Activated CD8-positive, alpha-beta memory T cell treated with anti-CD3 and anti-CD28 coated beads, Interleukin-2, amount 50 U/mL, for 24 hours (primary cell): ENCODE results near the gene EML4.

Experiments
- DNase-seq: peaks from one replicate; pipeline ENCODE4 v3.0.0-alpha.2; 2020; ENCODE audit errors: extremely low read depth

EML4 gene

GRCh38 chr2:42225573-42225972 is 56.4 kb downstream of the EML4 start:
- no peak for DNase-seq

GRCh38 chr2:42227491-42227890 is 58.3 kb downstream of the EML4 start:
- DNase-seq: no peak

- no peak for DNase-seq
Observed at GRCh38 chr2:42228101-42228500, 58.9 kb downstream of the EML4 start.

GRCh38 chr2:42229949-42230348 is 60.8 kb downstream of the EML4 start:
- no peak for DNase-seq

GRCh38 chr2:42230891-42231290 is 61.7 kb downstream of the EML4 start:
- no peak for DNase-seq

GRCh38 chr2:42232024-42232423 is 62.9 kb downstream of the EML4 start:
- DNase-seq: no peak

- DNase-seq: no peak
Observed at GRCh38 chr2:42233976-42234441, 64.9 kb downstream of the EML4 start.

GRCh38 chr2:42236911-42237310 is 67.8 kb downstream of the EML4 start:
- no peak for DNase-seq

GRCh38 chr2:42238644-42239288 is 69.6 kb downstream of the EML4 start:
- peak; percentile 2 for DNase-seq

GRCh38 chr2:42239289-42239661 is 70.1 kb downstream of the EML4 start:
- DNase-seq: no peak

GRCh38 chr2:42239811-42240210 is 70.7 kb downstream of the EML4 start:
- DNase-seq: no peak

GRCh38 chr2:42241517-42241916 is 72.4 kb downstream of the EML4 start:
- no peak for DNase-seq

GRCh38 chr2:42243297-42243696 is 74.1 kb downstream of the EML4 start:
- no peak for DNase-seq

GRCh38 chr2:42244520-42244919 is 75.4 kb downstream of the EML4 start:
- no peak for DNase-seq

GRCh38 chr2:42245396-42245795 is 76.2 kb downstream of the EML4 start:
- DNase-seq: no peak

- DNase-seq: no peak
Observed at GRCh38 chr2:42246562-42246961, 77.4 kb downstream of the EML4 start.

GRCh38 chr2:42248846-42249245 is 79.7 kb downstream of the EML4 start:
- no peak for DNase-seq

- no peak for DNase-seq
Observed at GRCh38 chr2:42249284-42249683, 80.1 kb downstream of the EML4 start.

- no peak for DNase-seq
Observed at GRCh38 chr2:42249887-42250286, 80.7 kb downstream of the EML4 start.

- no peak for DNase-seq
Observed at GRCh38 chr2:42250925-42251324, 81.8 kb downstream of the EML4 start.

GRCh38 chr2:42252464-42252863 is 83.3 kb downstream of the EML4 start:
- DNase-seq: no peak

- DNase-seq: no peak
Observed at GRCh38 chr2:42254186-42254895, 85.2 kb downstream of the EML4 start.

GRCh38 chr2:42256505-42256904 is 87.4 kb downstream of the EML4 start:
- DNase-seq: no peak
